ENCODE measurements around the gene OR6F1. TPM values are rescaled to one million over a fixed set of nuclear protein-coding genes. Genes with fewer than 3 reads are reported as not detected.
"Not testable (repeated sequence)": the region's sequence is repeated elsewhere in the genome, so short reads cannot be mapped to it uniquely, and the experiment has no call there.

The OR6F1 gene
- 0.34 TPM in 1 of 2 replicates, not detected in the other for total RNA-seq (2014; rRNA removed; shearing (Covaris generic))

- DNase-seq (ENCODE audit: low read depth): no peak
These were observed at the start of gene OR6F1 for GRCh38 chr1:247716546-247716945. OR6F1 (minus strand) TSS chr1:247716646; CDS start chr1:247712755, 3,891 bp downstream.

GRCh38 chr1:247760456-247760855, 44.0 kb upstream of the OR6F1 start, which contains the start of gene OR1C1:
OR1C1 (minus strand) TSS chr1:247760556; CDS start chr1:247758406, 2,150 bp downstream.
- DNase-seq (ENCODE audit: low read depth): no peak

GRCh38 chr1:247754311-247754710, 37.9 kb upstream of the OR6F1 start:
- not testable (repeated sequence) for DNase-seq (ENCODE audit: low read depth)

- DNase-seq (ENCODE audit: low read depth): no peak
These were observed 33.4 kb upstream of the OR6F1 start for GRCh38 chr1:247749870-247750269.

- no peak for DNase-seq (ENCODE audit: low read depth)
These were observed 31.6 kb upstream of the OR6F1 start, which contains the start of gene OR14A2 for GRCh38 chr1:247748041-247748440. OR14A2 (minus strand) TSS chr1:247748141.

- DNase-seq (ENCODE audit: low read depth): peak; percentile 63
These were observed 31.2 kb upstream of the OR6F1 start for GRCh38 chr1:247747616-247748015.

- DNase-seq (ENCODE audit: low read depth): peak; percentile 62
These were observed 30.0 kb upstream of the OR6F1 start for GRCh38 chr1:247746391-247746935.

DNA sequence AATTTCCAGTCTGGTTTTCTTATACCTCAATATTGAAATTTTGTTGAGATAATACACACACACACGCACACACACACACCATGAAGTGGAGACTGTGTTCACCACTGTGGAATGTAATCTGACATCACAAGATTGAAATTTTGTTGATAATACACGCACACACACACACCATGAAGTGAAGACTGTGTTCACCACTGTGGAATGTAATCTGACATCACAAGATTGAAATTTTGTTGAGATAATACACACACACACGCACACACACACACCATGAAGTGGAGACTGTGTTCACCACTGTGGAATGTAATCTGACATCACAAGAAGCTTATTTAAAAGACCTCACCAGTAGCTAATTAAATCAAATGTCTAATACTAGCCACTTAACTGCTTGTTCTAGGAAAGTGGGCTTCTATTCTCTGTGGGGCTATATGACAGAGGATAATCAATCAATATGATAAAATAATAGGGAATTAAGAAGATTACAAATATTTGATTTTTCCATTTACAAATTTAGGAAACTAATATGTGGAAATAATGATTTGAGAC, 25.8 kb upstream of the OR6F1 start:
- peak; percentile 70 for DNase-seq (ENCODE audit: low read depth)

DNA sequence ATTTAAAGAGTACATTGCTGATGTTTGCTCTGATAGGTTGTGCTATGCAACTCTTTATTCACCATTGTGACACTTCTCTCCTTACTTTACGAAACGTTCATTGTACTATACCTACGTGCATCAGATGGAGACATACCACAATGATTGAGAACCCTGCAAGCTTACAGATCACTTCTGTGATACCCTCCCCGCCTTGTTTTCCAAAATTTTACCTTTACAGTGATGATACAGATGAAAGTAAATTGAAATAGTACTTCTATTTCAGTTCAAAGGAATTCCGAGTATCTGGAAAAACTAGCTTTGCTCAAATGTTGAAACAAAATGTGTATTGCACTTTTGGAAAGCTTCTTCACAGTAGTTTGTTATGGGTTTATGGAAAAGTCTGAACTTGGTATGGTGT, 25.3 kb upstream of the OR6F1 start:
- no peak for DNase-seq (ENCODE audit: low read depth)

DNA sequence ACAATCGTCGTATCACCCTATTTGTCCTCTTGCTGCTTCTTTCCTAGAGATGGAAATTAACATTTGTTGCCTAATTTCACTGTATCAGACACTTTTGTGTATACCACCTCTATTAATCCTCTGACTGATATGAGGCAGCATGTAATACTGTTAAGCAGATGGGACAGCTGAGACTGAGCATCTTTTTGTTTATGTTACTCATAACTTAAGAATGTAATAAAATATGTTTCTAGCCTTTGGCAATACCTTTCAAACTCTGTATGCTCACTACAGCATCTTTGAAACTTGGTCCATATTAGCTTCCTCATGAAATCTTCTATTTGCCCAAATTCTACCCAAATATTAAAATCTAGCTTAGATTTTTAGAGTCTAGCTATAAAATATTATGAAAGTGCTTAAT, 24.3 kb upstream of the OR6F1 start:
- no peak for DNase-seq (ENCODE audit: low read depth)

- no peak for DNase-seq (ENCODE audit: low read depth)
These were observed 21.9 kb upstream of the OR6F1 start, which contains the start of gene OR14K1 for GRCh38 chr1:247738315-247738714. OR14K1 (plus strand) TSS chr1:247738615; CDS start chr1:247738615, 0 bp downstream.

DNA sequence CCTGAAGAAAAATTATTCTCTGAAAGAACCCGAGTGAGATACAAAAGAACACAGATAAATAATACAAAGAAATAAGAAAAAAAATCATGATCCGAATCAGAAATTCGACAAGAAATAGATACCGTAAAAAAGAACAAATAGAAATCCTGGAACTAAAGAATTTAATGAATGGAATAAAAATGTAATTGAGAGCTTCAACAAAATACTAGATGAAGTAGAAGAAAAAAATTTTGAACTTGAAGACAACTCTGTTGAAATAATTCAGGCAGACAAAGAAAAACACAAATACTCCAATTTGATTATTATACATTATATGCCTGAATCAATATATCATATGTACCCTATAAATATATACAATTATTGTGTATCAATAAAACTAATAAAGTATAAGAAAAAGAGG, 4.8 kb upstream of the OR6F1 start:
- DNase-seq (ENCODE audit: low read depth): no peak

DNA sequence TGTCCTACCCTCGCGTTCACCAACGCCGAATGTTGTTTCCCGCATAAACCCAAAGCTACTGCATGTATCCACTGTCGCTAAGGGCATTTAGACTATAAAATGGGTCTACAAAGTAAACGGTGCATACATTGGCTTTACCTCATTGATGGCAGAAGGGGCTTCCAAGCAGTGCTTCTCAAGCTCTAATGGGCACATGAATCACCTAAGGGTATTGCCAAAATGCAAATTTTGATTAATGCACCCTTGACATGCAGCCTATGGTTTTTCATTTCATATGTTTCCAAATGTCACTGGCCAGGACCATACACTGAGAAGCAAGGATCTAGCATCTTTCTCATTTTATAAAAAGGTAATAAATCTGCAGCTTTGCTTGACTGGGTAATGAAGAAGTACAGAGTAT, 2.7 kb downstream of the OR6F1 start:
- DNase-seq (ENCODE audit: low read depth): no peak

DNA sequence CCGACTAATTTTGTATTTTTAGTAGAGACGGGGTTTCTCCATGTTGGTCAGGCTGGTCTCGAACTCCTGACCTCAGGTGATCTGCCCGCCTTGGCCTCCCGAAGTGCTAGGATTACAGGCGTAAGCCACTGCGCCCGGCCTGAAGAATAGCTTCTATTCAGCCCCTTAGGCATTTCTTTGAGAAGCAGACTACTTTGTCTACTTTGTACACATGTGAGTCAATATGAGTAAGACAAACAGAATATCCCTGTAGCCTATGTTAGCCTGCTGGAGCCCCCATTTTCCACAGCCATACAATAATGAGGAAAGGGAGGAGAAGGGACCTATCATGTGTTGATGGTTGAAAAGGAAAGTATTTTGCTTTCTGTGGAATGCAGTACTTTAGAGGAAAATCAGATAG, 5.8 kb downstream of the OR6F1 start:
- peak; percentile 26 for DNase-seq (ENCODE audit: low read depth)

DNA sequence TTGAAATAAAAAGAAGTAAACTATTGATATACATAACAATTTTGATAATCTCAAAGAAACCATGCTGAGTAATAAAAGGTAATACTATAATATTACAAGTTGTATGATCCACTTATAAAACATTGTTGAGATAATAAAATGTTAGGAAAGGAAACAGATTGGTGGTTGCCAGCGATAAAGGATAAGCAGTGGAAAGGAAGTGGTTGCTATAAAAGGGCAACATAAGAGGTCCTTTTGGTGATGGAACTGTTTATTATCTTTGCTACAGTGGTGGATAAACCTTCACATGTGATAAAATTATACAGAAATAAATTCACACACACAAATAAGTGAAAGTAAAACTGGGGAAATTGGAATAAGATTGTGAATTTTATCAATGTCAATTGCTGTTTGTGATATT, 15.1 kb downstream of the OR6F1 start:
- DNase-seq (ENCODE audit: low read depth): no peak

- DNase-seq (ENCODE audit: low read depth): peak; percentile 76
These were observed 35.1 kb downstream of the OR6F1 start for GRCh38 chr1:247681288-247681897.

DNA sequence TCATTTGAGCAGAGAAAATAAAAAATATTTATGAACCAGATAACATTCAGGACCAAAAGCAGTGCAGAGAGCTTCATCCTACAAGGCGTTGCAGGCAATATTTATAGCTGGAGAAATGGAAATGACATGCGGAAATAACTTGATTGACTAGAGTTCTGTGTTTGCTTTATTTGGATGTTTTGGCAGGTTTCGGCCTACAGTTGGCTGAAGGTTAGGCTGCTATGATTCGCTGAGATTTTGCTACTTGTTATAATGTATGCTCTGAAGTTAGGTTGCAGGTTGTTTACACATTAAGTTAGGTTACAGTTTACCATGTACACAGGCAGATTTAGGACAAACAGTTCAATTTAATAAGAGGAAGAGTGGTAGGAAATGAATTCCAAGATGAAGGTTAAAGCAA, 36.3 kb downstream of the OR6F1 start:
- no peak for DNase-seq (ENCODE audit: low read depth)

GRCh38 chr1:247679639-247680038, 36.8 kb downstream of the OR6F1 start, which contains the start of gene OR13G1:
OR13G1 (minus strand) TSS chr1:247679739; CDS start chr1:247673041, 6,698 bp downstream.
- DNase-seq (ENCODE audit: low read depth): no peak

DNA sequence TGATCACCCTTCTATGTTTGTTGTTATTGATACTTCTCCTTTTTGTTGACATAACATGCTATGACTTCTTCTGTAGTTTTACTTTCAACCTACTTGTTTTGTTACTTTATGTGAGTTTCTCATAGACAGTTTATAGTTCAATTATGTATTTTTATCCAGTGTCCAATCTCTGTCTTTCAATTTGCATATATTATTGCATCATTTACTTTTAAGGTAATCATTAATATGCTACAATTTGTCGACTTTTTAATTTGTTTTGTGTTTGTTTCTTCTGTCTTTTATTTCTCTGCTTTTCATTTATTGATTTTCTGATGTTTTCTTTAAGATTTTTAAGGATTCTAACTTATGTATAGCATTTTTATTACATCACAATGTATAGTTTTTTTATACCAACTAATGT, 47.2 kb downstream of the OR6F1 start:
- DNase-seq (ENCODE audit: low read depth): no peak
